Type B pancreatic cell (in vitro differentiated cells): ENCODE results near the gene RALY. TPM values are rescaled to one million over a fixed set of nuclear protein-coding genes. Genes with fewer than 3 reads are reported as not detected.

Experiments
- DNase-seq: peaks from one replicate; pipeline ENCODE4 v3.0.0; 2021; ENCODE audit warnings: mixed read lengths; ENCODE audit not compliant: unreplicated experiment; ENCODE audit errors: extremely low spot score
- H3K27ac Mint-ChIP-seq: 2 replicates; pipeline ENCODE4 v1.8.0; 2021; ENCODE audit warnings: mild to moderate bottlenecking, mixed read lengths
- H3K27me3 Mint-ChIP-seq: 2 replicates; pipeline ENCODE4 v1.8.0; 2021; ENCODE audit warnings: mixed read lengths
- H3K36me3 Mint-ChIP-seq: 2 replicates; pipeline ENCODE4 v1.8.0; 2021; ENCODE audit warnings: mixed read lengths
- H3K4me1 Mint-ChIP-seq: one replicate; pipeline ENCODE4 v1.8.0; 2021; ENCODE audit warnings: mixed read lengths; ENCODE audit not compliant: unreplicated experiment
- H3K4me3 Mint-ChIP-seq: 2 replicates; pipeline ENCODE4 v1.8.0; 2021; ENCODE audit warnings: mild to moderate bottlenecking, mixed read lengths
- H3K9me3 Mint-ChIP-seq: 2 replicates; pipeline ENCODE4 v1.8.0; 2021; ENCODE audit warnings: mixed read lengths
- CTCF ChIP-seq: fragments of 200-600 bp; sonication (generic); conservative IDR thresholded peaks from 2 replicates; pipeline ENCODE4 v1.5.0; 2021; ENCODE audit warnings: antibody characterized with exemption, mild to moderate bottlenecking
- total RNA-seq: library from RNA; stranded (reverse); gene quantifications from 2 replicates; pipeline ENCODE4 v1.2.1, GENCODE V29; 2021; ENCODE audit warnings: low replicate concordance

Gene RALY
- total RNA-seq, 1 donor from 2014 or later, result 215 TPM

- Mint-ChIP-seq H3K4me1 (no peaks in the 10 kb centered on the region), H3K36me3 (peaks cover 59% of the 10 kb centered on the region), H3K27me3 (no peaks in the 10 kb centered on the region), H3K4me3 (no peak overlapping the region), H3K27ac (peak overlapping the region; percentile 47), H3K9me3 (no peaks in the 10 kb centered on the region)
- no peak for DNase-seq
- TF ChIP-seq CTCF, result no peak
These were observed 106.0 kb downstream of the RALY start for GRCh38 chr20:34099675-34100074.

- DNase-seq, result no peak
- Mint-ChIP-seq H3K27me3 (no peaks in the 10 kb centered on the region), H3K27ac (no peak overlapping the region), H3K4me1 (peaks cover 1% of the 10 kb centered on the region), H3K4me3 (no peak overlapping the region), H3K36me3 (peaks cover 63% of the 10 kb centered on the region), H3K9me3 (no peaks in the 10 kb centered on the region)
- TF ChIP-seq CTCF, result no peak
These were observed 106.9 kb downstream of the RALY start for GRCh38 chr20:34100576-34100975.

GRCh38 chr20:34102342-34102741 is 108.6 kb downstream of the RALY start:
- Mint-ChIP-seq H3K4me3 (no peak overlapping the region), H3K9me3 (no peaks in the 10 kb centered on the region), H3K27me3 (no peaks in the 10 kb centered on the region), H3K4me1 (peaks cover 7% of the 10 kb centered on the region), H3K27ac (no peak overlapping the region), H3K36me3 (peaks cover 50% of the 10 kb centered on the region)
- TF ChIP-seq CTCF, result no peak
- no peak for DNase-seq

- DNase-seq, result no peak
- H3K36me3 Mint-ChIP-seq, result peaks cover 60% of the 10 kb centered on the region
- no peak for TF ChIP-seq CTCF
- peaks cover 21% of the 10 kb centered on the region for H3K4me1 Mint-ChIP-seq
- H3K9me3 Mint-ChIP-seq, result no peaks in the 10 kb centered on the region
- H3K27me3 Mint-ChIP-seq, result no peaks in the 10 kb centered on the region
- H3K27ac Mint-ChIP-seq, result no peak overlapping the region
- no peak overlapping the region for H3K4me3 Mint-ChIP-seq
These were observed 110.3 kb downstream of the RALY start for GRCh38 chr20:34104059-34104458.

- peak overlapping the region; percentile 17 for H3K27ac Mint-ChIP-seq
- no peaks in the 10 kb centered on the region for H3K9me3 Mint-ChIP-seq
- H3K4me1 Mint-ChIP-seq, result peaks cover 37% of the 10 kb centered on the region
- H3K4me3 Mint-ChIP-seq, result no peak overlapping the region
- no peak for DNase-seq
- TF ChIP-seq CTCF, result no peak
- no peaks in the 10 kb centered on the region for H3K27me3 Mint-ChIP-seq
- H3K36me3 Mint-ChIP-seq, result peaks cover 57% of the 10 kb centered on the region
These were observed 112.4 kb downstream of the RALY start for GRCh38 chr20:34105978-34106675.
